ENCODE results near the gene ANKRD44.

The ANKRD44 gene

GRCh38 chr2:196957442-196957841, 353.1 kb downstream of the ANKRD44 start:
- CTCF ChIA-PET: interaction anchor here (1.2 kb wide), 1 partner anchor 156 kb away, joined by 3 read pairs; no protein-coding TSS in a partner anchor
- POLR2A ChIA-PET: no interaction called here
- H3K4me3 ChIP-seq (ENCODE audit: low read depth, low read length): no peak overlapping the region
- TF ChIP-seq CTCF (IDR thresholded peaks at IDR 0.05; ENCODE audit: insufficient read depth, low read length, missing control alignments): no peak
- DNase-seq (ENCODE audit: low read depth, low spot score): no peak

GRCh38 chr2:196956069-196956468, 354.5 kb downstream of the ANKRD44 start:
- ChIA-PET POLR2A (no interaction called here), CTCF (interaction anchor here (1.2 to 1.6 kb wide), 2 partner anchors 14 to 157 kb away, joined by 3 to 4 read pairs; no protein-coding TSS in a partner anchor)
- H3K4me3 ChIP-seq (ENCODE audit: low read depth, low read length): no peak overlapping the region
- TF ChIP-seq CTCF (IDR thresholded peaks at IDR 0.05; ENCODE audit: insufficient read depth, low read length, missing control alignments): no peak
- DNase-seq (ENCODE audit: low read depth, low spot score): no peak

GRCh38 chr2:196955036-196955435, 355.5 kb downstream of the ANKRD44 start:
- CTCF ChIA-PET: interaction anchor here (1.6 kb wide), 1 partner anchor 15 kb away, joined by 4 read pairs; no protein-coding TSS in a partner anchor
- H3K4me3 ChIP-seq (ENCODE audit: low read depth, low read length): no peak overlapping the region
- DNase-seq (ENCODE audit: low read depth, low spot score): no peak
- POLR2A ChIA-PET: no interaction called here
- no peak for TF ChIP-seq CTCF (IDR thresholded peaks at IDR 0.05; ENCODE audit: insufficient read depth, low read length, missing control alignments)

GRCh38 chr2:196954001-196954400, 356.6 kb downstream of the ANKRD44 start:
- H3K4me3 ChIP-seq (ENCODE audit: low read depth, low read length): no peak overlapping the region
- TF ChIP-seq CTCF (IDR thresholded peaks at IDR 0.05; ENCODE audit: insufficient read depth, low read length, missing control alignments): no peak
- ChIA-PET CTCF (no interaction called here), POLR2A (no interaction called here)
- no peak for DNase-seq (ENCODE audit: low read depth, low spot score)

- no peak overlapping the region for H3K4me3 ChIP-seq (ENCODE audit: low read depth, low read length)
- ChIA-PET CTCF (no interaction called here), POLR2A (no interaction called here)
These were observed 357.6 kb downstream of the ANKRD44 start for GRCh38 chr2:196952936-196953335.

GRCh38 chr2:196951973-196952372, 358.6 kb downstream of the ANKRD44 start:
- no peak overlapping the region for H3K4me3 ChIP-seq (ENCODE audit: low read depth, low read length)
- DNase-seq (ENCODE audit: low read depth, low spot score): no peak
- TF ChIP-seq CTCF (IDR thresholded peaks at IDR 0.05; ENCODE audit: insufficient read depth, low read length, missing control alignments): no peak
- CTCF ChIA-PET: no interaction called here
- POLR2A ChIA-PET: no interaction called here

More at GRCh38 chr2:196952936-196953335, 357.6 kb downstream of the ANKRD44 start:
- no peak for TF ChIP-seq CTCF (IDR thresholded peaks at IDR 0.05; ENCODE audit: insufficient read depth, low read length, missing control alignments)
- no peak for DNase-seq (ENCODE audit: low read depth, low spot score)

Data from AG04449 (cell line).